Measurements from ENCODE around the gene RAB33B.

The RAB33B gene

GRCh38 chr4:139508581-139509237 is 54.8 kb downstream of the RAB33B start:
- DNase-seq (ENCODE audit: low read depth) = no peak

GRCh38 chr4:139509727-139510410 is 55.9 kb downstream of the RAB33B start:
- DNase-seq (ENCODE audit: low read depth) = no peak

GRCh38 chr4:139511320-139511719 is 57.4 kb downstream of the RAB33B start:
- DNase-seq (ENCODE audit: low read depth) = no peak

GRCh38 chr4:139514382-139515059 is 60.6 kb downstream of the RAB33B start:
- no peak for DNase-seq (ENCODE audit: low read depth)

- no peak for DNase-seq (ENCODE audit: low read depth)
Observed at GRCh38 chr4:139515531-139515958, 61.6 kb downstream of the RAB33B start.

- no peak for DNase-seq (ENCODE audit: low read depth)
Observed at GRCh38 chr4:139521754-139522401, 68.0 kb downstream of the RAB33B start.

- DNase-seq (ENCODE audit: low read depth) = no peak
Observed at GRCh38 chr4:139522457-139522856, 68.5 kb downstream of the RAB33B start.

GRCh38 chr4:139523076-139523475 is 69.2 kb downstream of the RAB33B start:
- no peak for DNase-seq (ENCODE audit: low read depth)

GRCh38 chr4:139524062-139524631 is 70.2 kb downstream of the RAB33B start:
- no peak for DNase-seq (ENCODE audit: low read depth)

GRCh38 chr4:139525414-139525813 is 71.5 kb downstream of the RAB33B start:
- DNase-seq (ENCODE audit: low read depth) = no peak
